ENCODE measurements around the gene SPDEF. TPM values are rescaled to one million over a fixed set of nuclear protein-coding genes. Genes with fewer than 3 reads are reported as not detected.

SPDEF gene
- total RNA-seq, 1 donor from 2014 or later: not detected

- intact Hi-C loops (cut with DNase I): no loop called here
- ATAC-seq: no peak
Observed at GRCh38 chr6:34522761-34523160, 33.4 kb downstream of the SPDEF start.

GRCh38 chr6:34521463-34522285 is 34.5 kb downstream of the SPDEF start:
- no peak for ATAC-seq
- intact Hi-C loops (cut with DNase I): no loop called here
- DNase-seq (ENCODE audit: missing footprints): no peak

More at GRCh38 chr6:34522761-34523160, 33.4 kb downstream of the SPDEF start:
- no peak for DNase-seq (ENCODE audit: missing footprints)

GRCh38 chr6:34520645-34521462 is 35.3 kb downstream of the SPDEF start:
- no peak for DNase-seq (ENCODE audit: missing footprints)
- no peak for ATAC-seq
- intact Hi-C loops (cut with DNase I): no loop called here

- DNase-seq (ENCODE audit: missing footprints) (no peak), ATAC-seq (no peak)
- intact Hi-C loops (cut with DNase I): no loop called here
Observed at GRCh38 chr6:34519971-34520644, 36.0 kb downstream of the SPDEF start.

GRCh38 chr6:34518669-34519365 is 37.3 kb downstream of the SPDEF start:
- intact Hi-C loops (cut with DNase I): no loop called here
- ATAC-seq: no peak
- DNase-seq (ENCODE audit: missing footprints): no peak

GRCh38 chr6:34517966-34518365 is 38.2 kb downstream of the SPDEF start:
- intact Hi-C loops (cut with DNase I): no loop called here
- DNase-seq (ENCODE audit: missing footprints): no peak
- ATAC-seq: no peak

- DNase-seq (ENCODE audit: missing footprints) (no peak), ATAC-seq (no peak)
- intact Hi-C loops (cut with DNase I): no loop called here
Observed at GRCh38 chr6:34517461-34517881, 38.7 kb downstream of the SPDEF start.

- DNase-seq (ENCODE audit: missing footprints): no peak
- intact Hi-C loops (cut with DNase I): no loop called here
Observed at GRCh38 chr6:34516391-34517324, 39.5 kb downstream of the SPDEF start.

GRCh38 chr6:34515473-34516387 is 40.4 kb downstream of the SPDEF start:
- intact Hi-C loops (cut with DNase I): no loop called here
- DNase-seq (ENCODE audit: missing footprints) (no peak), ATAC-seq (no peak)

More at GRCh38 chr6:34516391-34517324, 39.5 kb downstream of the SPDEF start:
- ATAC-seq: no peak

- no peak for DNase-seq (ENCODE audit: missing footprints)
- intact Hi-C loops (cut with DNase I): no loop called here
- ATAC-seq: peak; percentile 18
Observed at GRCh38 chr6:34514593-34515472, 41.3 kb downstream of the SPDEF start.

- ATAC-seq: no peak
- intact Hi-C loops (cut with DNase I): no loop called here
- no peak for DNase-seq (ENCODE audit: missing footprints)
Observed at GRCh38 chr6:34514112-34514511, 42.0 kb downstream of the SPDEF start.

GRCh38 chr6:34513646-34514045 is 42.5 kb downstream of the SPDEF start:
- no peak for ATAC-seq
- DNase-seq (ENCODE audit: missing footprints): no peak
- intact Hi-C loops (cut with DNase I): no loop called here

GRCh38 chr6:34512738-34513115 is 43.4 kb downstream of the SPDEF start:
- ATAC-seq: no peak
- DNase-seq (ENCODE audit: missing footprints): no peak
- intact Hi-C loops (cut with DNase I): no loop called here

GRCh38 chr6:34511915-34512737 is 44.0 kb downstream of the SPDEF start:
- no peak for ATAC-seq
- intact Hi-C loops (cut with DNase I): no loop called here
- no peak for DNase-seq (ENCODE audit: missing footprints)
